Testis (tissue), 3 donors: ENCODE measurements around the gene EIF2AK3. TPM values are rescaled to one million over a fixed set of nuclear protein-coding genes. Genes with fewer than 3 reads are reported as not detected.

Source experiments
- DNase-seq: peaks from one replicate; pipeline ENCODE4 v3.0.0-alpha.2; 2019
- H3K27ac ChIP-seq, 2 donors: fragments of 200-600 bp; sonication (generic); one replicate each; pipeline ENCODE4 v1.5.1; 2019
- H3K27me3 ChIP-seq: fragments of 200-600 bp; sonication (generic); one replicate; pipeline ENCODE4 v1.5.1; 2019
- H3K36me3 ChIP-seq: fragments of 200-600 bp; sonication (generic); one replicate; pipeline ENCODE4 v1.5.1; 2017; ENCODE audit warnings: low read depth; ENCODE audit errors: missing control alignments
- H3K4me1 ChIP-seq: fragments of 200-600 bp; sonication (generic); one replicate; pipeline ENCODE4 v1.5.1; 2019
- H3K4me3 ChIP-seq, 2 donors: fragments of 200-600 bp; sonication (generic); one replicate each; pipeline ENCODE4 v1.5.1; 2017 to 2019
- H3K9me3 ChIP-seq: fragments of 200-600 bp; sonication (generic); one replicate; pipeline ENCODE4 v1.5.1; 2017
- POLR2A ChIP-seq: fragments of 450-650 bp; IDR thresholded peaks from one replicate; pipeline ENCODE4 v1.6.1; 2017; ENCODE audit warnings: antibody characterized with exemption, mild to moderate bottlenecking, moderate library complexity
- WGBS, 2 donors: methylation state at CpG; one replicate each; pipeline ENCODE4 v1.1.5; 2018; 5-methylcytosine and 5-hydroxymethylcytosine counted together
- intact Hi-C: fragments of 100-400 bp; cut with DNase I; formaldehyde crosslinking; loops from one replicate; pipeline ENCODE4 v1.15.1; 2023; ENCODE audit warnings: low total_unique reads
- polyA plus RNA-seq: library from polyadenylated mRNA; stranded (reverse); fragments of 350-450 nt; fragmentation: Illumina TruSeq; extraction: RNeasy Lipid Tissue Mini Kit (QIAGEN cat#74804); gene quantifications from one replicate; pipeline ENCODE4 v1.2.3, GENCODE V29; 2014; ENCODE audit warnings: low read depth, low replicate concordance; ENCODE audit not compliant: insufficient read depth
- total RNA-seq, 2 donors: library from RNA; depleted of rRNA; stranded (reverse); fragments of >200 nt; gene quantifications; one replicate each; pipeline ENCODE4 v1.2.3, GENCODE V29; 2016
- TF ChIP-seq, protein P1 (sequence below), 3 experiments: fragments of 450-650 bp in 2 of 3; fragments of 200-600 bp in 1 of 3; sonication (generic) in 1 of 3; IDR thresholded peaks; one replicate each; pipeline ENCODE4 v1.5.1; 2016 to 2019; ENCODE audit warnings: antibody characterized with exemption in 3 of 3, mild to moderate bottlenecking in 2 of 3, moderate library complexity in 1 of 3

EIF2AK3 gene
- total and polyA plus RNA-seq, 3 donors from 2014 or later: 9.0 to 14.7 (median 9.8) TPM

DNA sequence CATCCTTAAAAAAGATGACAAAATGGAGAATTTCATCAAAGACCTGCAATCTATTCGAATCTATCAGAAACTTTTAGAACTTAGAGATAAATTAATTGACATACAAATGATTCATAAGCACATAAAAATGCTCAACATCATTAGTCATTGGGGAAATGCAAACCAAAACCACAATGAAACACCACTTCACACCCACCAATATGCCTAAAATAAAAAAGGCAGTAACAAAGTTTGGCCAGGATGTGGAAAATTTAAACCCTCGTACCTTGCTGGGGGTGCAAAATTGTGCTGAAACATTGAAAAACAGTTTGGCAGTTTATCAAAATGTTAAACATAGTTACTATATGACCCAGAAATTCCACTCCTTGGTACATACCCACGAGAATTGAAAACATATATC lies 11.5 kb upstream of the EIF2AK3 start:
- Histone ChIP-seq H3K4me1 (no peaks in the 10 kb centered on the region), H3K27me3 (no peaks in the 10 kb centered on the region)
- WGBS, 2 donors: 81 to 83% methylated on average over 3 of the region's 3 CpGs

GRCh38 chr2:88638123-88638650 lies 10.9 kb upstream of the EIF2AK3 start:
- no peak for DNase-seq
- intact Hi-C loops: no loop called here

More for the DNA sequence above, 11.5 kb upstream of the EIF2AK3 start:
- no peak for DNase-seq
- no peaks in the 10 kb centered on the region for H3K9me3 ChIP-seq
- no peak overlapping the region for H3K27ac ChIP-seq
- no peaks in the 10 kb centered on the region for H3K36me3 ChIP-seq
- no peak overlapping the region for H3K4me3 ChIP-seq
- intact Hi-C loops: no loop called here
- TF ChIP-seq POLR2A: no peak
- TF ChIP-seq, protein P1, sequence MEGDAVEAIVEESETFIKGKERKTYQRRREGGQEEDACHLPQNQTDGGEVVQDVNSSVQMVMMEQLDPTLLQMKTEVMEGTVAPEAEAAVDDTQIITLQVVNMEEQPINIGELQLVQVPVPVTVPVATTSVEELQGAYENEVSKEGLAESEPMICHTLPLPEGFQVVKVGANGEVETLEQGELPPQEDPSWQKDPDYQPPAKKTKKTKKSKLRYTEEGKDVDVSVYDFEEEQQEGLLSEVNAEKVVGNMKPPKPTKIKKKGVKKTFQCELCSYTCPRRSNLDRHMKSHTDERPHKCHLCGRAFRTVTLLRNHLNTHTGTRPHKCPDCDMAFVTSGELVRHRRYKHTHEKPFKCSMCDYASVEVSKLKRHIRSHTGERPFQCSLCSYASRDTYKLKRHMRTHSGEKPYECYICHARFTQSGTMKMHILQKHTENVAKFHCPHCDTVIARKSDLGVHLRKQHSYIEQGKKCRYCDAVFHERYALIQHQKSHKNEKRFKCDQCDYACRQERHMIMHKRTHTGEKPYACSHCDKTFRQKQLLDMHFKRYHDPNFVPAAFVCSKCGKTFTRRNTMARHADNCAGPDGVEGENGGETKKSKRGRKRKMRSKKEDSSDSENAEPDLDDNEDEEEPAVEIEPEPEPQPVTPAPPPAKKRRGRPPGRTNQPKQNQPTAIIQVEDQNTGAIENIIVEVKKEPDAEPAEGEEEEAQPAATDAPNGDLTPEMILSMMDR (IDR thresholded peaks at IDR 0.05): no peak

DNA sequence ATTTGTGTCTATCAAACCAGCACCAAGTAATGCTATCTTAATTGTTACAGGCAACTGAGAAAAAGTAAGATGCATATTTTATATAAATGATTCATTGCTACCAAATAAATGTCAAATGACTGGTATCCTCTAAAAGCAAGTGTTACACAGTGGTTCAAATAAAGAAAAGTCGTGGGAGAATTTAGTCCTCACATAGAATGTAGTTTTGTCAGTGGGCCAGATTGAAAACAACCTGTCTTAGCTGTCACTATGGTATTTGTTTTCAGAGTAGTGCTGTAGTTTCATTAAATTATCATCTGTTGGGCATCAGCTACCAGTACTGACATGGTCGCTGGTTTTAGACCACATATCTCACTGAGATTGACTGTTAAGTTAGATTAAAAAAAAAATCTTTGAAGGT lies 10.2 kb upstream of the EIF2AK3 start:
- TF ChIP-seq, protein P1 (IDR thresholded peaks at IDR 0.05): no peak
- no peak for TF ChIP-seq POLR2A
- DNase-seq: no peak
- H3K4me3 ChIP-seq: no peak overlapping the region
- H3K9me3 ChIP-seq: no peaks in the 10 kb centered on the region
- no peaks in the 10 kb centered on the region for H3K36me3 ChIP-seq
- no peaks in the 10 kb centered on the region for H3K27me3 ChIP-seq
- no peaks in the 10 kb centered on the region for H3K4me1 ChIP-seq
- no peak overlapping the region for H3K27ac ChIP-seq
- intact Hi-C loops: no loop called here
- 68 to 81% methylated on average over 2 of the region's 2 CpGs for WGBS, 2 donors

More at GRCh38 chr2:88638123-88638650, 10.9 kb upstream of the EIF2AK3 start:
- no peak overlapping the region for H3K27ac ChIP-seq
- H3K4me1 ChIP-seq: no peaks in the 10 kb centered on the region
- no peaks in the 10 kb centered on the region for H3K36me3 ChIP-seq
- no peaks in the 10 kb centered on the region for H3K27me3 ChIP-seq
- no peak overlapping the region for H3K4me3 ChIP-seq
- TF ChIP-seq, protein P1 (IDR thresholded peaks at IDR 0.05): no peak
- TF ChIP-seq POLR2A: no peak
- no peaks in the 10 kb centered on the region for H3K9me3 ChIP-seq
- 57 to 78% methylated on average over 2 of the region's 2 CpGs for WGBS, 2 donors

- H3K27ac ChIP-seq: no peak overlapping the region
- no peak for TF ChIP-seq POLR2A
- TF ChIP-seq, protein P1 (IDR thresholded peaks at IDR 0.05): no peak
- no peak for DNase-seq
- WGBS, 2 donors: 100% methylated on average over 1 of the region's 1 CpG
- no peaks in the 10 kb centered on the region for H3K27me3 ChIP-seq
- H3K9me3 ChIP-seq: no peaks in the 10 kb centered on the region
- H3K4me1 ChIP-seq: no peaks in the 10 kb centered on the region
- no peaks in the 10 kb centered on the region for H3K36me3 ChIP-seq
- H3K4me3 ChIP-seq: no peak overlapping the region
- intact Hi-C loops: no loop called here
Measured at GRCh38 chr2:88636026-88636425, 8.8 kb upstream of the EIF2AK3 start.

- Histone ChIP-seq H3K27ac (no peak overlapping the region), H3K27me3 (no peaks in the 10 kb centered on the region), H3K4me3 (no peak overlapping the region), H3K36me3 (no peaks in the 10 kb centered on the region), H3K4me1 (no peaks in the 10 kb centered on the region), H3K9me3 (no peaks in the 10 kb centered on the region)
- DNase-seq: no peak
- intact Hi-C loops: no loop called here
- no peak for TF ChIP-seq POLR2A
- TF ChIP-seq, protein P1 (IDR thresholded peaks at IDR 0.05): no peak
- WGBS, 2 donors: 88 to 89% methylated on average over 1 to 3 of the region's 3 CpGs
Measured at GRCh38 chr2:88632569-88632968, 5.3 kb upstream of the EIF2AK3 start.
